ENCODE measurements around the gene KCNJ16. TPM values are rescaled to one million over a fixed set of nuclear protein-coding genes. Genes with fewer than 3 reads are reported as not detected.

Gene KCNJ16
- total RNA-seq = not detected
- not detected for polyA plus RNA-seq

GRCh38 chr17:70074956-70075355 is at the start of gene KCNJ16:
TSS of gene KCNJ16 (plus strand) at chr17:70075225. CDS start at chr17:70132088, 56,863 bp downstream.
- Histone ChIP-seq H3K27ac (ENCODE audit: low read depth, low read length) (no peak within 1 kb of the TSS), H3K4me3 (ENCODE audit: low read length) (no peak within 1 kb of the TSS), H3K36me3 (ENCODE audit: insufficient read depth, low read length) (no peaks in the 10 kb centered on the region), H3K27me3 (ENCODE audit: insufficient read depth, low read length, poor library complexity, severe bottlenecking) (no peaks in the 10 kb centered on the region), H3K4me1 (ENCODE audit: insufficient read depth, low read length) (no peaks in the 10 kb centered on the region), H3K9me3 (ENCODE audit: low read length) (no peaks in the 10 kb centered on the region)
- no peak for DNase-seq
- peaks cover 0 to 2% (median 0%) of the 10 kb centered on the region in 5 donors for H3K9me3 Mint-ChIP-seq
- no peak within 1 kb of the TSS for H3K27ac Mint-ChIP-seq
- peaks cover 0 to 2% of the 10 kb centered on the region in 2 donors for H3K27me3 Mint-ChIP-seq
- ChIA-PET CTCF (no interaction called here), POLR2A (no interaction called here)
- no peak within 1 kb of the TSS for H3K4me3 Mint-ChIP-seq
- no peaks in the 10 kb centered on the region for H3K4me1 Mint-ChIP-seq
- no peaks in the 10 kb centered on the region for H3K36me3 Mint-ChIP-seq

GRCh38 chr17:70028397-70028796 is 46.6 kb upstream of the KCNJ16 start:
- H3K4me3 ChIP-seq (ENCODE audit: low read length) = no peak overlapping the region
- Mint-ChIP-seq H3K27me3 (peaks cover 0 to 2% of the 10 kb centered on the region in 2 donors), H3K27ac (no peak overlapping the region), H3K4me1 (no peaks in the 10 kb centered on the region), H3K36me3 (no peaks in the 10 kb centered on the region), H3K4me3 (no peak overlapping the region), H3K9me3 (peaks cover 0 to 3% (median 0%) of the 10 kb centered on the region in 5 donors)
- CTCF ChIA-PET = no interaction called here
- H3K9me3 ChIP-seq (ENCODE audit: low read length) = no peaks in the 10 kb centered on the region
- H3K4me1 ChIP-seq (ENCODE audit: insufficient read depth, low read length) = no peaks in the 10 kb centered on the region
- no peaks in the 10 kb centered on the region for H3K27me3 ChIP-seq (ENCODE audit: insufficient read depth, low read length, poor library complexity, severe bottlenecking)
- no peaks in the 10 kb centered on the region for H3K36me3 ChIP-seq (ENCODE audit: insufficient read depth, low read length)
- no peak for DNase-seq
- POLR2A ChIA-PET = no interaction called here
- no peak overlapping the region for H3K27ac ChIP-seq (ENCODE audit: low read depth, low read length)

GRCh38 chr17:70028978-70029767 is 45.9 kb upstream of the KCNJ16 start:
- ChIA-PET POLR2A (no interaction called here), CTCF (no interaction called here)
- no peaks in the 10 kb centered on the region for H3K4me1 Mint-ChIP-seq
- H3K27me3 Mint-ChIP-seq = peaks cover 0 to 2% of the 10 kb centered on the region in 2 donors
- H3K9me3 ChIP-seq (ENCODE audit: low read length) = no peaks in the 10 kb centered on the region
- H3K4me1 ChIP-seq (ENCODE audit: insufficient read depth, low read length) = no peaks in the 10 kb centered on the region
- no peak overlapping the region for H3K4me3 Mint-ChIP-seq
- H3K4me3 ChIP-seq (ENCODE audit: low read length) = no peak overlapping the region
- no peak overlapping the region for H3K27ac Mint-ChIP-seq
- H3K27me3 ChIP-seq (ENCODE audit: insufficient read depth, low read length, poor library complexity, severe bottlenecking) = no peaks in the 10 kb centered on the region
- no peak for DNase-seq
- no peaks in the 10 kb centered on the region for H3K36me3 Mint-ChIP-seq
- peaks cover 0 to 3% (median 0%) of the 10 kb centered on the region in 5 donors for H3K9me3 Mint-ChIP-seq
- H3K36me3 ChIP-seq (ENCODE audit: insufficient read depth, low read length) = no peaks in the 10 kb centered on the region
- H3K27ac ChIP-seq (ENCODE audit: low read depth, low read length) = no peak overlapping the region

GRCh38 chr17:70030371-70030770 is 44.7 kb upstream of the KCNJ16 start:
- H3K4me3 ChIP-seq (ENCODE audit: low read length) = no peak overlapping the region
- H3K27me3 Mint-ChIP-seq = peaks cover 0 to 2% of the 10 kb centered on the region in 2 donors
- no peaks in the 10 kb centered on the region for H3K36me3 Mint-ChIP-seq
- POLR2A ChIA-PET = no interaction called here
- no peaks in the 10 kb centered on the region for H3K36me3 ChIP-seq (ENCODE audit: insufficient read depth, low read length)
- CTCF ChIA-PET = no interaction called here
- no peaks in the 10 kb centered on the region for H3K4me1 ChIP-seq (ENCODE audit: insufficient read depth, low read length)
- no peak overlapping the region for H3K4me3 Mint-ChIP-seq
- DNase-seq = no peak
- no peaks in the 10 kb centered on the region for H3K27me3 ChIP-seq (ENCODE audit: insufficient read depth, low read length, poor library complexity, severe bottlenecking)
- H3K27ac ChIP-seq (ENCODE audit: low read depth, low read length) = no peak overlapping the region
- H3K9me3 Mint-ChIP-seq = peaks cover 0 to 3% (median 0%) of the 10 kb centered on the region in 5 donors
- no peak overlapping the region for H3K27ac Mint-ChIP-seq
- no peaks in the 10 kb centered on the region for H3K4me1 Mint-ChIP-seq
- H3K9me3 ChIP-seq (ENCODE audit: low read length) = no peaks in the 10 kb centered on the region

GRCh38 chr17:70031341-70031740 is 43.7 kb upstream of the KCNJ16 start:
- H3K9me3 Mint-ChIP-seq = peaks cover 0 to 3% (median 0%) of the 10 kb centered on the region in 5 donors
- H3K4me1 Mint-ChIP-seq = no peaks in the 10 kb centered on the region
- H3K27me3 ChIP-seq (ENCODE audit: insufficient read depth, low read length, poor library complexity, severe bottlenecking) = no peaks in the 10 kb centered on the region
- H3K4me3 Mint-ChIP-seq = no peak overlapping the region
- no peaks in the 10 kb centered on the region for H3K36me3 ChIP-seq (ENCODE audit: insufficient read depth, low read length)
- CTCF ChIA-PET = no interaction called here
- no peak overlapping the region for H3K27ac ChIP-seq (ENCODE audit: low read depth, low read length)
- H3K4me3 ChIP-seq (ENCODE audit: low read length) = no peak overlapping the region
- peaks cover 0 to 2% of the 10 kb centered on the region in 2 donors for H3K27me3 Mint-ChIP-seq
- no peak for DNase-seq
- no peaks in the 10 kb centered on the region for H3K36me3 Mint-ChIP-seq
- no peaks in the 10 kb centered on the region for H3K4me1 ChIP-seq (ENCODE audit: insufficient read depth, low read length)
- H3K27ac Mint-ChIP-seq = no peak overlapping the region
- POLR2A ChIA-PET = no interaction called here
- no peaks in the 10 kb centered on the region for H3K9me3 ChIP-seq (ENCODE audit: low read length)

GRCh38 chr17:70033165-70033564 is 41.9 kb upstream of the KCNJ16 start:
- Histone ChIP-seq H3K36me3 (ENCODE audit: insufficient read depth, low read length) (no peaks in the 10 kb centered on the region), H3K4me3 (ENCODE audit: low read length) (no peak overlapping the region), H3K27me3 (ENCODE audit: insufficient read depth, low read length, poor library complexity, severe bottlenecking) (no peaks in the 10 kb centered on the region), H3K4me1 (ENCODE audit: insufficient read depth, low read length) (no peaks in the 10 kb centered on the region), H3K9me3 (ENCODE audit: low read length) (no peaks in the 10 kb centered on the region), H3K27ac (ENCODE audit: low read depth, low read length) (no peak overlapping the region)
- H3K27ac Mint-ChIP-seq = no peak overlapping the region
- no peak overlapping the region for H3K4me3 Mint-ChIP-seq
- peaks cover 0 to 4% (median 0%) of the 10 kb centered on the region in 5 donors for H3K9me3 Mint-ChIP-seq
- H3K4me1 Mint-ChIP-seq = no peaks in the 10 kb centered on the region
- POLR2A ChIA-PET = no interaction called here
- no peak for DNase-seq
- H3K27me3 Mint-ChIP-seq = peaks cover 0 to 2% of the 10 kb centered on the region in 2 donors
- CTCF ChIA-PET = no interaction called here
- H3K36me3 Mint-ChIP-seq = no peaks in the 10 kb centered on the region

GRCh38 chr17:70034158-70034557 is 40.9 kb upstream of the KCNJ16 start:
- no peaks in the 10 kb centered on the region for H3K36me3 Mint-ChIP-seq
- Histone ChIP-seq H3K27ac (ENCODE audit: low read depth, low read length) (no peak overlapping the region), H3K4me3 (ENCODE audit: low read length) (no peak overlapping the region), H3K27me3 (ENCODE audit: insufficient read depth, low read length, poor library complexity, severe bottlenecking) (no peaks in the 10 kb centered on the region), H3K36me3 (ENCODE audit: insufficient read depth, low read length) (no peaks in the 10 kb centered on the region), H3K4me1 (ENCODE audit: insufficient read depth, low read length) (no peaks in the 10 kb centered on the region), H3K9me3 (ENCODE audit: low read length) (no peaks in the 10 kb centered on the region)
- H3K9me3 Mint-ChIP-seq = peaks cover 0 to 2% (median 0%) of the 10 kb centered on the region in 5 donors
- H3K4me1 Mint-ChIP-seq = no peaks in the 10 kb centered on the region
- H3K27me3 Mint-ChIP-seq = no peaks in the 10 kb centered on the region
- CTCF ChIA-PET = no interaction called here
- DNase-seq = no peak
- POLR2A ChIA-PET = no interaction called here
- H3K4me3 Mint-ChIP-seq = no peak overlapping the region
- H3K27ac Mint-ChIP-seq = no peak overlapping the region

- H3K27me3 ChIP-seq (ENCODE audit: insufficient read depth, low read length, poor library complexity, severe bottlenecking) = no peaks in the 10 kb centered on the region
- ChIA-PET CTCF (no interaction called here), POLR2A (no interaction called here)
- no peaks in the 10 kb centered on the region for H3K4me1 ChIP-seq (ENCODE audit: insufficient read depth, low read length)
- H3K4me1 Mint-ChIP-seq = no peaks in the 10 kb centered on the region
- no peak overlapping the region for H3K27ac ChIP-seq (ENCODE audit: low read depth, low read length)
- H3K27me3 Mint-ChIP-seq = no peaks in the 10 kb centered on the region
- no peaks in the 10 kb centered on the region for H3K9me3 ChIP-seq (ENCODE audit: low read length)
- no peak for DNase-seq
- no peak overlapping the region for H3K27ac Mint-ChIP-seq
- no peaks in the 10 kb centered on the region for H3K36me3 ChIP-seq (ENCODE audit: insufficient read depth, low read length)
- no peak overlapping the region for H3K4me3 ChIP-seq (ENCODE audit: low read length)
- no peaks in the 10 kb centered on the region for H3K36me3 Mint-ChIP-seq
- no peak overlapping the region for H3K4me3 Mint-ChIP-seq
- peaks cover 0 to 2% (median 0%) of the 10 kb centered on the region in 5 donors for H3K9me3 Mint-ChIP-seq
These were observed 37.5 kb upstream of the KCNJ16 start for GRCh38 chr17:70037498-70037897.

All from CD8-positive, alpha-beta memory T cell (primary cell).